Hepatocyte (in vitro differentiated cells): ENCODE measurements around the gene SYTL4. TPM values are rescaled to one million over a fixed set of nuclear protein-coding genes. Genes with fewer than 3 reads are reported as not detected.

ENCODE experiments used
- DNase-seq: peaks from one replicate; pipeline ENCODE4 v3.0.0-alpha.2; 2016; ENCODE audit warnings: low spot score
- H2AFZ ChIP-seq: fragments of 200-600 bp; sonication (generic); 2 replicates; pipeline ENCODE4 v1.6.0; 2016; ENCODE audit warnings: antibody characterized with exemption, mild to moderate bottlenecking
- H3K27ac ChIP-seq: fragments of 200-600 bp; sonication (generic); 2 replicates; pipeline ENCODE4 v1.5.1; 2016; ENCODE audit warnings: mild to moderate bottlenecking
- H3K27me3 ChIP-seq: fragments of 200-600 bp; sonication (generic); 2 replicates; pipeline ENCODE4 v1.6.1; 2016
- H3K36me3 ChIP-seq: fragments of 200-600 bp; sonication (generic); replicated peaks from 2 replicates; pipeline ENCODE4 v1.5.1; 2016; ENCODE audit warnings: low read depth; ENCODE audit not compliant: insufficient read depth
- H3K4me1 ChIP-seq: fragments of 200-600 bp; sonication (generic); 2 replicates; pipeline ENCODE4 v1.5.1; 2016; ENCODE audit warnings: mild to moderate bottlenecking, moderate library complexity; ENCODE audit not compliant: insufficient read depth
- H3K4me2 ChIP-seq: fragments of 200-600 bp; sonication (generic); 2 replicates; pipeline ENCODE4 v1.6.0; 2016
- H3K4me3 ChIP-seq: fragments of 200-600 bp; sonication (generic); 2 replicates; pipeline ENCODE4 v1.5.1; 2016; ENCODE audit warnings: mild to moderate bottlenecking
- H3K79me2 ChIP-seq: fragments of 200-600 bp; sonication (generic); 2 replicates; pipeline ENCODE4 v1.6.0; 2017; ENCODE audit warnings: mild to moderate bottlenecking
- H3K9me2 ChIP-seq: fragments of 200-600 bp; sonication (generic); replicated peaks from 2 replicates; pipeline ENCODE4 v1.6.0; 2017; ENCODE audit warnings: mild to moderate bottlenecking; ENCODE audit not compliant: insufficient read depth
- H3K9me3 ChIP-seq: fragments of 200-600 bp; sonication (generic); 2 replicates; pipeline ENCODE4 v1.5.1; 2016; ENCODE audit warnings: low read depth, mild to moderate bottlenecking
- H4K20me1 ChIP-seq: fragments of 200-600 bp; sonication (generic); 2 replicates; pipeline ENCODE4 v1.6.0; 2016; ENCODE audit warnings: mild to moderate bottlenecking; ENCODE audit not compliant: insufficient read depth, poor library complexity, severe bottlenecking
- EZH2 ChIP-seq: fragments of 200-600 bp; sonication (generic); IDR thresholded peaks from 2 replicates; pipeline ENCODE4 v1.6.1; 2016; ENCODE audit warnings: antibody characterized with exemption, mild to moderate bottlenecking, borderline replicate concordance
- EZH2phosphoT487 ChIP-seq: fragments of 200-600 bp; sonication (generic); IDR thresholded peaks from one replicate; pipeline ENCODE4 v1.6.1; 2018; ENCODE audit warnings: antibody characterized with exemption, mild to moderate bottlenecking, low read depth, moderate library complexity; ENCODE audit not compliant: unreplicated experiment, severe bottlenecking
- WGBS: methylation state at CpG from one replicate; pipeline ENCODE4 v1.1.6; 2016; ENCODE audit warnings: low lambda C conversion rate; ENCODE audit errors: missing lambda C conversion rate; 5-methylcytosine and 5-hydroxymethylcytosine counted together
- polyA plus RNA-seq: library from polyadenylated mRNA; unstranded; fragments of >200 nt; fragmentation: Nextera tagmentation; extraction: Ambion mirVana; gene quantifications from 2 replicates; pipeline ENCODE4 v1.2.1, GENCODE V29; 2016
- total RNA-seq: library from RNA; depleted of rRNA; stranded (reverse); fragments of >200 nt; gene quantifications from 2 replicates; pipeline ENCODE4 v1.2.3, GENCODE V29; 2014
- TF ChIP-seq, protein P1 (sequence below): fragments of 200-600 bp; sonication (generic); IDR thresholded peaks from 2 replicates; pipeline ENCODE4 v1.5.1; 2016; ENCODE audit warnings: antibody characterized with exemption, mild to moderate bottlenecking; ENCODE audit not compliant: poor library complexity

The SYTL4 gene
- total and polyA plus RNA-seq, 2 experiments from 2014 or later, result 2.4 to 3.4 TPM

DNA sequence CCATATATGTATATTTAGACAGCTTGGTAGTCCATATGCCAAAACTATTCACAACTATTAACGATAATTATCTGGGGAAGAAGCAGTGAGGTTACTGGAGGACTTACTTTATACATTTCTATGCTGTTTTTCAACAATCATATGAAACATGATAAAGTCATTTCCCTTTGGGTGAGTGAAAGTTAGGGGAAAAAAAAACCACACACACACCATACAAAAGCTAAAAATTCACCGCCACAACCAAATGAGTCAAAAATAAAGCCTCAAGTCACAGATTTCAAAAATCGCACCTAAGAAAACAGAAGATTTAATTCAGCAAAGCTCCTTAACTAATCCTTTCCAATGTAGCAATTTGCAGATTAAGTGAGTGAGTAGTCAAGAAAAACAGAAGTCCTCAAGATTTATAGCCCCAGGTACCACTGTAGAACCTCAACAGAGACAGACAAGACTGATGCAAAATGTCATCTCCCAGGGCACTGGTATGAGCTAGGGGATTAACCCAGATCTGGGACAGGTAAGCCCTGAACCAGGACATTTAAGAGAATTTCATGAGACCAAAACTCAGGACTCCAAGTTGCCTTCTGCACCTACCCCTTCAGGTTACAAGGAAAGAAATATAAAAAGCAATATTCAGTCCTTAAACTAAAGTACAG lies 35.1 kb downstream of the SYTL4 start:
- H3K9me3 ChIP-seq, result no peaks in the 10 kb centered on the region
- H3K27me3 ChIP-seq, result no peaks in the 10 kb centered on the region
- H3K4me1 ChIP-seq, result no peaks in the 10 kb centered on the region
- no peak overlapping the region for H3K4me3 ChIP-seq
- no peak overlapping the region for H3K4me2 ChIP-seq
- H3K9me2 ChIP-seq, result no peaks in the 10 kb centered on the region
- TF ChIP-seq EZH2phosphoT487, result no peak
- H3K27ac ChIP-seq, result no peak overlapping the region
- 78% methylated on average over 3 of the region's 3 CpGs for WGBS
- no peaks in the 10 kb centered on the region for H3K79me2 ChIP-seq
- no peak for DNase-seq
- H3K36me3 ChIP-seq, result no peaks in the 10 kb centered on the region
- H4K20me1 ChIP-seq, result no peaks in the 10 kb centered on the region
- H2AFZ ChIP-seq, result no peak overlapping the region

DNA sequence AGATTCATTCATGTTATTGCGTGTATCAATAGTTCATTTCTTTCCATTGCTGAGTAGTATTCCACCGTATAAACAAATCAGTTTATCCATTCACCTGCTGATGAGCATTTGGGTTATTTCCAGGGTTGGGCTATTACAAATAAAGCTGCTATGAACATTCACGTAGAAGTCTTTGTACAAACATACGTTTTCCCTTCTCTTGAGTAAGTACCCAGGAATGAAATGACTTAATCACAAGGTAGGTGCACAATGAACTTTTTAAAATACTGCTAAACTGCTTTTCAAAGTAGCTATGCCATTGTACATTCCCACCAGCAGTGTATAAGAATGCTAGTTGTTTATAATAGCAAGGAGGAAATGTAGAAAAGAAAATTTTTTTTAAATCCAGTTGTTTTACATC lies 35.9 kb downstream of the SYTL4 start:
- WGBS, result 53% methylated on average over 4 of the region's 4 CpGs
- no peaks in the 10 kb centered on the region for H3K36me3 ChIP-seq
- H3K27me3 ChIP-seq, result no peaks in the 10 kb centered on the region
- no peaks in the 10 kb centered on the region for H3K4me1 ChIP-seq
- no peak overlapping the region for H3K4me2 ChIP-seq
- no peak overlapping the region for H2AFZ ChIP-seq
- no peak for DNase-seq
- no peaks in the 10 kb centered on the region for H3K79me2 ChIP-seq
- H4K20me1 ChIP-seq, result no peaks in the 10 kb centered on the region
- peak overlapping the region; percentile 31 for H3K27ac ChIP-seq
- no peaks in the 10 kb centered on the region for H3K9me3 ChIP-seq
- H3K9me2 ChIP-seq, result no peaks in the 10 kb centered on the region
- H3K4me3 ChIP-seq, result no peak overlapping the region
- no peak for TF ChIP-seq EZH2phosphoT487
- TF ChIP-seq, protein P1, sequence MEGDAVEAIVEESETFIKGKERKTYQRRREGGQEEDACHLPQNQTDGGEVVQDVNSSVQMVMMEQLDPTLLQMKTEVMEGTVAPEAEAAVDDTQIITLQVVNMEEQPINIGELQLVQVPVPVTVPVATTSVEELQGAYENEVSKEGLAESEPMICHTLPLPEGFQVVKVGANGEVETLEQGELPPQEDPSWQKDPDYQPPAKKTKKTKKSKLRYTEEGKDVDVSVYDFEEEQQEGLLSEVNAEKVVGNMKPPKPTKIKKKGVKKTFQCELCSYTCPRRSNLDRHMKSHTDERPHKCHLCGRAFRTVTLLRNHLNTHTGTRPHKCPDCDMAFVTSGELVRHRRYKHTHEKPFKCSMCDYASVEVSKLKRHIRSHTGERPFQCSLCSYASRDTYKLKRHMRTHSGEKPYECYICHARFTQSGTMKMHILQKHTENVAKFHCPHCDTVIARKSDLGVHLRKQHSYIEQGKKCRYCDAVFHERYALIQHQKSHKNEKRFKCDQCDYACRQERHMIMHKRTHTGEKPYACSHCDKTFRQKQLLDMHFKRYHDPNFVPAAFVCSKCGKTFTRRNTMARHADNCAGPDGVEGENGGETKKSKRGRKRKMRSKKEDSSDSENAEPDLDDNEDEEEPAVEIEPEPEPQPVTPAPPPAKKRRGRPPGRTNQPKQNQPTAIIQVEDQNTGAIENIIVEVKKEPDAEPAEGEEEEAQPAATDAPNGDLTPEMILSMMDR, result no peak
- TF ChIP-seq EZH2, result no peak

DNA sequence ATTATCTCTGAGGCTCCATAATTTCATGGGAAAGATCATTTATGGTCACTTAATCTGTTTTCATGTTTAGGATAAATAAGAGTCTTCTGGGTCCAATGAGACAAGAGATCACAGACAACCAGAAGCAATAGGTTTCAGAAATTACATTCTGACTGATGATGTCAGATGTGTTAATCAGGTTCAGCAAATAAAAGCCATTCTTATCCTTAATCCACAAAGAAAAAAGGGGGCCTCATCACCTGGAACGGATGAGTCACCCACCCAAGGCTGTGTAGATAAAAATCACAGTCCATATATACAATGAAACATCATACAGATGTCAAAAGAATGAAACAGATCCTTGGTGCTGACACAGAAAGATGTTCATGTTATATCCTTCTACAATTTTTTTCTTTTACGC lies 36.6 kb downstream of the SYTL4 start:
- DNase-seq, result no peak
- Histone ChIP-seq H4K20me1 (no peaks in the 10 kb centered on the region), H3K4me3 (no peak overlapping the region), H3K4me1 (no peaks in the 10 kb centered on the region), H3K4me2 (no peak overlapping the region), H2AFZ (no peak overlapping the region), H3K27me3 (no peaks in the 10 kb centered on the region), H3K9me3 (no peaks in the 10 kb centered on the region), H3K9me2 (no peaks in the 10 kb centered on the region), H3K36me3 (no peaks in the 10 kb centered on the region), H3K79me2 (no peaks in the 10 kb centered on the region), H3K27ac (peak overlapping the region; percentile 31)
- WGBS, result 41% methylated on average over 2 of the region's 2 CpGs
- no peak for TF ChIP-seq EZH2phosphoT487

DNA sequence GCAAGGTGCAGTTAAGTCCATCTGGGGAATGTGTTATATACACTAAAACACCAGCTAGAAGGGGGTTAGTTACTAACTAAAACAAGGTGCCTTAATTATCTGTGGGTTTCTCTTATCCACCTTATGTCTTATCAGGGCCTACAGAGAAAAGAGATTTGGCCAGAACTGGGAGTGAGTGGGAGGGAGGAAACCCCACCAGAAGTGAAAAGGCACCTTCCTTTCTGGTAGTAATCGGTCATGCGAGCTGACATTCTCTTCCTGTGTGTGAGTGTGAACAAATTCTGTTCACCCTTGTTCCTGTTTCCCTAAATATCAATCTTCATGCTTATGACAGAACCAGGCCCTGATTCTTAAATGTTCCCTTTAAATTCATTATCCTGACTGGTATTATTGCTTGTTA lies 44.4 kb downstream of the SYTL4 start:
- no peaks in the 10 kb centered on the region for H3K4me1 ChIP-seq
- TF ChIP-seq EZH2 (no peak), EZH2phosphoT487 (no peak)
- TF ChIP-seq, protein P1, result no peak
- H3K9me2 ChIP-seq, result no peaks in the 10 kb centered on the region
- no peak overlapping the region for H3K4me2 ChIP-seq
- 88% methylated on average over 2 of the region's 2 CpGs for WGBS
- H3K27me3 ChIP-seq, result no peaks in the 10 kb centered on the region
- no peak for DNase-seq
- H3K27ac ChIP-seq, result no peak overlapping the region
- no peaks in the 10 kb centered on the region for H3K9me3 ChIP-seq
- no peaks in the 10 kb centered on the region for H3K36me3 ChIP-seq
- no peaks in the 10 kb centered on the region for H4K20me1 ChIP-seq
- no peaks in the 10 kb centered on the region for H3K79me2 ChIP-seq
- no peak overlapping the region for H3K4me3 ChIP-seq
- no peak overlapping the region for H2AFZ ChIP-seq
